ENCODE results near the gene CWC27.
A peak's percentile ranks its signal among the peaks of the same experiment; 100 is the strongest.

CWC27 gene

GRCh38 chr5:64768358-64769312 lies at the start of gene CWC27, which contains the start of gene SREK1IP1:
Gene CWC27, plus strand, starts transcription at chr5:64768930. Its CDS starts 217 bp downstream, at chr5:64769147.
Gene SREK1IP1, minus strand, starts transcription at chr5:64768691. Its CDS starts 174 bp downstream, at chr5:64768517.
- peak; percentile 82 for DNase-seq

- no peak for DNase-seq
Measured at GRCh38 chr5:64722588-64722987, 46.1 kb upstream of the CWC27 start.

GRCh38 chr5:64727150-64727549 lies 41.6 kb upstream of the CWC27 start:
- no peak for DNase-seq

GRCh38 chr5:64742411-64742810 lies 26.3 kb upstream of the CWC27 start:
- no peak for DNase-seq

- DNase-seq: no peak
Measured at GRCh38 chr5:64742821-64743220, 25.9 kb upstream of the CWC27 start.

- no peak for DNase-seq
Measured at GRCh38 chr5:64744914-64745313, 23.8 kb upstream of the CWC27 start.

- DNase-seq: no peak
Measured at GRCh38 chr5:64746446-64746845, 22.3 kb upstream of the CWC27 start.

GRCh38 chr5:64749385-64749784 lies 19.3 kb upstream of the CWC27 start:
- no peak for DNase-seq

GRCh38 chr5:64754066-64754465 lies 14.7 kb upstream of the CWC27 start:
- DNase-seq: no peak

- no peak for DNase-seq
Measured at GRCh38 chr5:64758901-64759300, 9.8 kb upstream of the CWC27 start.

GRCh38 chr5:64759960-64760660 lies 8.6 kb upstream of the CWC27 start:
- no peak for DNase-seq

GRCh38 chr5:64763948-64764503 lies 4.7 kb upstream of the CWC27 start:
- DNase-seq: no peak

- no peak for DNase-seq
Measured at GRCh38 chr5:64765804-64766504, 2.8 kb upstream of the CWC27 start.

GRCh38 chr5:64766941-64767340 lies 1.8 kb upstream of the CWC27 start:
- no peak for DNase-seq

GRCh38 chr5:64767959-64768357 lies 772 bp upstream of the CWC27 start:
- DNase-seq: peak; percentile 35

- no peak for DNase-seq
Measured at GRCh38 chr5:64769855-64770254, 1.1 kb downstream of the CWC27 start.

GRCh38 chr5:64771736-64772135 lies 3.0 kb downstream of the CWC27 start:
- no peak for DNase-seq

GRCh38 chr5:64773533-64773932 lies 4.8 kb downstream of the CWC27 start:
- DNase-seq: no peak

- DNase-seq: no peak
Measured at GRCh38 chr5:64775291-64775690, 6.6 kb downstream of the CWC27 start.

- DNase-seq: peak; percentile 82
Measured at GRCh38 chr5:64784451-64785025, 15.8 kb downstream of the CWC27 start.

- no peak for DNase-seq
Measured at GRCh38 chr5:64786372-64786771, 17.6 kb downstream of the CWC27 start.

- no peak for DNase-seq
Measured at GRCh38 chr5:64788156-64788555, 19.4 kb downstream of the CWC27 start.

- DNase-seq: no peak
Measured at GRCh38 chr5:64789457-64789856, 20.7 kb downstream of the CWC27 start.
